Stimulated activated CD8-positive, alpha-beta memory T cell treated with anti-CD3 and anti-CD28 coated beads, Interleukin-12 subunit alpha, Interleukin-12 subunit beta, amount 100 ng/mL, for 24 hours (primary cell): Measurements from ENCODE around the gene GEMIN4.
"Not testable (repeated sequence)": the region's sequence is repeated elsewhere in the genome, so short reads cannot be mapped to it uniquely, and the experiment has no call there.

Source experiments
- DNase-seq: peaks from one replicate; pipeline ENCODE4 v3.0.0-alpha.2; 2020; ENCODE audit errors: extremely low read depth

Gene GEMIN4

DNA sequence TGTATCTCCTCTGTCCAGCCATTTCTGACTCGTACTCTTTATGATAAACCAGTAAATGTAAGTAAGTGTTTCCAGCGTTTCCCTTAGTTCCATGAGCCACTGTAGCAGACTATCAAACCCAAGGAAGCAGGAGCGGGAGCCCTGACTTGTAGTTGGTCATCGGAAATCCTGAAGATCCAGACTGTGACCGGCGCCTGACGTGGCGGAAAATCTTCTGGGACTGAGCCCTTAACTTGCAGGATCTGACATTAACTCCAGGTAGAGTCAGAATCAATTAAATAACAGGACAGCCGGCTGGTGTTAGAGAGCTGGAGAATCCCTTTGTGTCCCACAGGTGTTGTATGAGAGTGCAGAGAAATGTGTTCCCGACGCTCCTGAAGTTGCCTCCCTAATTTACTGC lies 26.0 kb upstream of the GEMIN4 start:
- no peak for DNase-seq

DNA sequence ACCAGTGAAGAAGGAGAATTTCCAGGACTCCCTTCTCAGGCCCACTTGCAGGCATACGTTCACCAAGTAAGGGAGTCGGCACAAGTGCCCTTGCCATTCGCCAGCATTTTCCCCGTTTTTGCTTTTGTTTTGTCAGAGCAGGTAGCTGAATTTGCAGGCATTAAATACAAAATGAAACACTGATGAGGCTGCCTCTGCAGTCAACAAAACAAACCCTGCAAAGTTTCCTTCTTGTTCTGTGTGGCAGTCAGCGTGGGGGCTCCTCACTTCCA lies 22.2 kb upstream of the GEMIN4 start:
- DNase-seq: no peak

DNA sequence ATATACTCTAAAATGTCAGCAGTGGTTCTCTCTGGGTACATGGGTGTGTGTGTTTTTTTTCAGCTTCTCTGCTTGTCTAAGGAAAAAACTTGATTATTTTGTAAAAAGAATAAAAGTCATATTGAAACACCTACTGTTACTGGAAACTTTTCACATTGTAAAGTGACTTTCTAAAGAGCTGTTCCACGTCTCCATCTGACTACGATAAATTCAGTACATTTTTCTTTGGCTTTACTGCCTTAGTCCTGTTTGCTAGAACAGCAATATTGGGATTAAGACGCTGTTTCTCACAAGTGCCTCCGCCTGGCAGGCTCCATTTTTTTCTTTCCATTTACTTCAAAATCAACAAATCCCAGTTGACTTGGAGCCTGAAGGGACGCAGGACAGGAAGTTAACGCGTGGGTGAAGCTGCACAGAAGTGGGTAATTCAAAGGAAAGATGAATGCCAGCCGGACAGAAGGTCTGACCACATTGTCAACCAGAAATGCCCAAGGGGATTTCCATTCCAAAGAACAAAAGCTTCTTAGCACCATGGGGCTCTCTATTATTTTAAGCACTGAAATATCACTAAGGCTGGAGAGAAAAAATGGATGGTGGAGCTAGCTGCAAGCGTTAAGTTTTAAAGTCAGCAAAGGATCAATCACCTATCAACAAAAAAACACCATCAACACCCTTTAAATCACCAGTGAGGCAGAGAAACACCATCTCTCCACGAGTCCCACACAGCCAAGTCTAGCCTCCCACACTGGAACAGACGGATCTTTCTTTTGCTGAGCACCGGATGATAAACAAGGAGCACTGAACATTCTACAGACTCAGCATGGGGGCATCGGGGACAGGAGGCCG lies 21.6 kb upstream of the GEMIN4 start:
- no peak for DNase-seq

DNA sequence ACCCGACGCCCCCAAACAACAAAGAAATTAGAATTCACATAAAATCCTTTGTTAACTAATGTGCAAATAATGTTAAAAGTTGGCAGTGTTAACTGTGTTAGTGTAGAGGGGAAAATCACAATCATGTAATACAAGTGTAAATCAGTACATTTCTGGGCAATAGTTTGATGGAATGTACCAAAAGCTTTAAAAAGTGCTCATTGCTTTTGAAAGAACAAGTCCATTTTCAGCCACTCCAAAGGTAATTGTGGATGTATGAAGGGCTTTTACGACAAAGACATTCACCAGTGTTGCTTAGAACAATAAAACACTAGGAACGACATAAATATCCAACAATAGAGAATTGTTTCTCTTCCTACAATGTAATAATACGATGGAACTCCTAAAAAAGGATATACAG lies 21.0 kb upstream of the GEMIN4 start:
- no peak for DNase-seq

DNA sequence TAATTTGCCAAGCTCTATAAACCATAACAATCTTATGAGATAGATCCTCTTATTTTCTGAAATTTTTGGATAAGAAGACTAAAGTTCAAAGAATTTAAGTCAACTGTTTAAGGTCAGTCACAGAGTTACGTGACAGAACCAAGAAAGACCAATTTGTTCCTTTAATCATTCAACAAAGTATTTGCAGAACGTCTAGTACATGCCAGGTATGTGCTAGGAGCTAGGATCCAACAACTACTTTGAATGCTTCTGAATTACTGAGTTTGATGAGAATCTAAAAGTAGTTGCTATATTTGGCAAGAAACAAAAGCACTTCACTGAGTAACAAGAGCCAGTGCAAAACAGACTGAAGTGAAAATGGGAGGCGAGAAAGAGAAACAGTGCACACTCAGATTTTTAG lies 15.0 kb upstream of the GEMIN4 start:
- DNase-seq: no peak

DNA sequence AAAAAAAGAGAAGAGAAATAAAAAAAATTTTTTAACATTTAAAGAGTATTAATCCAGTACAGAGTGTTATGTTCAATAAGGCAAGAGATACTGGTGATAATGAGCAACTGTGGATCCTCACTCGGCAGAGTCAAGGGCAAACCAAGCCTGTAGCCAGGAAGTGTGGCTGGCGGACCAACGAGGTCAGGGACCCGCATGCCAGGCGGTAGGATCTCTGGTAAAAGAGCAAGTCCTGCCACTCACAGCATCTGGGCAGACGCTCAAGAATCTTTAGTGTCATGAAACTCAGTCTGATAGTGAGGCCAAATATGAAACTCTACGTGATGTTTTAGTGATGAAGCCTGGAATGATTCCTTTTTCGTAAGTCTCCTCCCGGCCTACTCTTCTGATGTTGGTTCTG lies 8.3 kb upstream of the GEMIN4 start:
- DNase-seq: no peak

DNA sequence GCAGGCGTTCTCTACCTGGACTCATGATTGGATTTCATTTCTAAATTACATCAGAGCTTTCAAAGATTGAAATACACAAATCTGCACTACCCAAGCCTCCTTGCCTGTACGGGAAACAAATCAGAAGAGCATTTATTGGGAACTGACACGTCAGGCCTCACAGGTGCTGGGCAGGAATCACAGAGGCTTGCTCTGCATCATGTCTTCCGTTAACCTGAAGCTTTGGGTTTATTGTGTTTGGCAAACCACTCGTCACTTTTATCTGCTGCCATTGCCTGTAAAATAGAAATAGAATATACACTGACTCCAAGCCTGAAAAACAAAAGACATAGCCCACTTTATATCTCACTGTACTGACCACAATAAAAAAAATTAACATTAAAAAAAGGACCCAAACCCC lies 7.9 kb upstream of the GEMIN4 start:
- no peak for DNase-seq

DNA sequence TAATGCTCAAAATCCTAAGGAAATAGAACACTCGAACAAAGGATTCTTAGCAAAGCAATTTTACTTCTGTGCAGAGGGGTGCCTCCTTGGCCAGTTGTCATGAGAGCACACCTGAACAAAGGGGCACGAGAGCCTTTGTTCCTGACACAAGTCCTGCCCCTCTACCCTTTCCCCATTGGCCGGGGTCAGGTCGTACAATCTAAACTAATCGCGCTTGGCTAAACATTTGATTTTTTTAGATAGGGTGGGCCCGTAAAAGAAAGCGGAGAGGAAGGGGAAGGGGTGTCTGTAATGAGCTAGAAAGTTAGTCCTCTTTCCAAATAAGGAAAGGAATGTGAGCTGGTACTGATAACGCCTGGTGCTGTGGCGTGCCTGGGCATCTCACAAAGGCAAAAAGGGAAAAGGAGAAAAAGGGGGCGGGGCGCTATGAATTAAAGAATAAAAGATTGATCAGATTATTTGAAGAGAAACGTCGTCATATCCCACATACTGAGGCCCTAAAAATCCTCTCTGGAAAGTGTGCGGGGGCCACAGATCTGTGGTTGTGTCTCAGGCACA lies 4.0 kb upstream of the GEMIN4 start:
- not testable (repeated sequence) for DNase-seq

DNA sequence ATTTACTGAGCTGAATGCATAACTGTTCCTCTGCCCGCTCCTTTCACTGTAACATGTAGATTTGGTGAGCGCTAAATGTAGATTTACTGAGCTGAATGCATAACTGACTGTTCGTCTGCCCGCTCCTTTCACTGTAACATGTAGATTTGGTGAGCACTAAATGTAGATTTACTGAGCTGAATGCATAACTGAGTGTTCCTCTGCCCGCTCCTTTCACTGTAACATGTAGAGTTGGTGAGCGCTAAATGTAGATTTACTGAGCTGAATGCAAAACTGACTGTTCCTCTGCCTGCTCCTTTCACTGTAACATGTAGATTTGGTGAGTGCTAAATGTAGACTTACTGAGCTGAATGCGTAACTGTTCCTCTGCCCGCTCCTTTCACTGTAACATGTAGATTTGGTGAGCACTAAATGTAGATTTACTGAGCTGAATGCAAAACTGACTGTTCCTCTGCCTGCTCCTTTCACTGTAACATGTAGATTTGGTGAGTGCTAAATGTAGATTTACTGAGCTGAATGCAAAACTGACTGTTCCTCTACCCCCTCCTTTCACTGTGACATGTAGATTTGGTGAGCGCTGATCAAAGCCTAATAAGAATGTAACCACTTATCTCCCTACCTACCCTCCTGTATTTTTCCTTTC lies 3.4 kb upstream of the GEMIN4 start:
- not testable (repeated sequence) for DNase-seq

DNA sequence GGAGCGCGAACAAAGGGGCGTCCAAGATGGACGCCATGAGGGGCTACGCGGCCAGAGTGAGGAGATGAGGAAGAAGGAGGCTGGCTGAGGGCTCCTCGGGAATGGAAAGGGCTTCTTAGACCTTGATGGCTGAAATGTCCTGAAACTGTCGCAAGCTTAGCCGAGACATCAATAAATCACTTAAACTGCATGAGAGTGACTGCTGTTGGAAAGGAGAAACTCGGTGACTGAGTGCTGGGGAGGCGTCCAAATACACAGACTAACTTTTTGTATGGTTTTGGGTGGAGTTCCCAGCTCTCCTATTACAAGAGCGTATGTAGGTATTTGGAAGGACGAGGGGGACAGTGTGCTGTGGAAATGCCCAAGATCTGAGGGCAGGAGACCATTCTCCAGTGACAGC lies 1.4 kb upstream of the GEMIN4 start:
- DNase-seq: no peak

DNA sequence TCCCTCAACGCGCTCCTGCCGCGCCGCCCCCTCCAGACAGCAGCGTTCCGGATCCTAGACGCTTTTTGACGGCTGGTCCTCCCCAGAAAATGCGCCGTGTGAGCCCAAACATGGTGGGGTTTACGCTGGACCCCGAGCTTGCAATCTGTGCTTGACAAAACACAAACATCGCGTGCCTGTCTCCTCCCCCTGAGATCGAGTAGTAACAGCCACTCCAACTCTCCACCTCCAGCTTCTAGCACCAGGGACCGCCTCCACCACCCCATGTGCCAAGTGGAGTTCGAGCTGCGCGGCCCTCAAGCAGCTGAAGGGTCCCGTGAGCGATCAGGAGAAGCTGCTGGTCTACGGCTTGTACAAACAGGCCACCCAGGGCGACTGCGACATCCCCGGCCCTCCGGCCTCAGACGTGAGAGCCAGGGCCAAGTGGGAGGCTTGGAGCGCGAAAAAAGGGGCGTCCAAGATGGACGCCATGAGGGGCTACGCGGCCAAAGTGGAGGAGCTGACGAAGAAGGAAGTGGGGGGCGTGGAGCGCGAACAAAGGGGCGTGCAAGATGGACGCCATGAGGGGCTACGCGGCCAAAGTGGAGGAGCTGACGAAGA lies 656 bp upstream of the GEMIN4 start:
- no peak for DNase-seq

DNA sequence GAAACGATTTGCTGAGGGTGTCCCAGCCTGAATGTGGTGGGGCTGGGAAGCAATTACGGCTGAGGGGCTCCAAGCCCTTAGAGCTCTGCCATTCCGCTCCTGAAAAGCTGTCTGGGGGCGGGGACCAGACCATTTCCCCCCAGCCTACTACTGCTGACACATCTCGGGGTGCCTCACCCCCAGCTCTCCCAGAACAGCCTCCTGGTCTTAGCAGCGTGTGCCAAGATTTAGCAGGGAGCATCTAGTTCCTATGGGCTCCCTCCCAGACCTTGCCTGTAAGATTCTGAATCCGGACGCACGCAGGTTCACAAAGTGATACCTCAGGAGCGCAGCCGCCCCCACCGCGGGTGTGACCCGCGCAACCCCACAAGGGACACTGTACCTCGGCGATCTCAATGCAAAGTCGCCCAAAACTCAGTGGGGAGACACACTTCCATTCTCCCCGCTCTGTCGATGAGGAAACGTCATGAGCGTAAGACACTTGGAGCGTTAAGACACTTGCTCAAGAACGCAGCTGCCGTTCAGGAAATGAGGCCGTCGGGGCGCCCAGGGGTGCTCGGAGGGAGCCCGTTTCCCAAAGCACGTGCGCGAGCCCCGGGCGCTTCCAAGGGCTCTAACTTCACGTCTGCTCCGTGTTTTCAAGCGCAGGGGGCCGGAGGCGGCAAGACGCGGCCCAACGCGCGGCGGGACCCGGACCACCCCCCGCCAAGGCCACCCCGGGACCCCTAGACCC lies 629 bp downstream of the GEMIN4 start:
- DNase-seq: no peak

DNA sequence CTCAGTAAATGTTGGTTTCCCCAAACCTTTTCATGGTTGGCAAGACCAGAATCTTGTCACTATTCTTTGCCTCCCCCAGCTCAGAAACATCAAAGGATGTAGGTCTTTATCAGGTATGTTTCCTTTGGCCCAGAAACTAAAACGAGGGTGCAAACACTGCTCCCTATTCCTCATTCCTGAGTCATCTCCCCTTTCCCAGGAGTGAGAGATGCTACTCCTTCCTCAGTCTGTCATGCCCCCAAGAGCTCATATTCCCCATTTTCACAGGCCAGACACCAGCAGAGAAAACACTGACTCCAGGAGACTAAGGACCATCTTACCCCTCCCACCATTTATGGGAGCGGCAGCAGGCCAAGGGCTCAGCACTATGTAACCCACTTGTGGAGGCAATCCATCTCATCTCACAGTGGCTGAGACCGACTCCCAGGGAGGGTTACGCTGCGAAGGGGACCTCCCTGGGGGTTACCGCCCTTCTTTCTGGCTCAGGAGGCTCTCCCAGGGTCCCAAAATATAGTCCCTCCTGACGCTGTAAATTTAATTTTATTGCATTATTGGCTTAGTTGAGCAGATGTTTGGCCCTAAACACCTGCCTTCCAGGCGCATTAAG lies 1.5 kb downstream of the GEMIN4 start:
- DNase-seq: no peak

DNA sequence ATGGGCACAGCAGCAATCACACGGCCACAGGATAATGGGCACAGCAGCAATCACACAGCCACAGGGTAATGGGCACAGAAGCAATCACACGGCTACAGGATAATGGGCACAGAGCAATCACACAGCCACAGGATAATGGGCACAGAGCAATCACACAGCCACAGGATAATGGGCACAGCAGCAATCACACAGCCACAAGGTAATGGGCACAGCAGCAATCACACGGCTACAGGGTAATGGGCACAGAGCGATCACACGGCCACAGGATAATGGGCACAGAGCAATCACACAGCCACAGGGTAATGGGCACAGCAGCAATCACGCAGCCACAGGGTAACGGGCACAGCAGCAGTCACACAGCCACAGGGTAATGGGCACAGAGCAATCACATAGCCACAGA lies 2.7 kb downstream of the GEMIN4 start:
- DNase-seq: not testable (repeated sequence)

DNA sequence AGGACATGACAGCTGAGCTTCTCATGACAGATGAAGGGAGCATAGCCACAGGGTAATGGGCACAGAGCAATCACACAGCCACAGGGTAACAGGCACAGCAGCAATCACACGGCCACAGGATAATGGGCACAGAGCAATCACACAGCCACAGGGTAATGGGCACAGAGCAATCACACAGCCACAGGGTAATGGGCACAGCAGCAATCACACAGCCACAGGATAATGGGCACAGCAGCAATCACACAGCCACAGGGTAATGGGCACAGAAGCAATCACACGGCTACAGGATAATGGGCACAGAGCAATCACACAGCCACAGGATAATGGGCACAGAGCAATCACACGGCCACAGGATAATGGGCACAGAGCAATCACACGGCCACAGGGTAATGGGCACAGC lies 3.5 kb downstream of the GEMIN4 start:
- DNase-seq: not testable (repeated sequence)

DNA sequence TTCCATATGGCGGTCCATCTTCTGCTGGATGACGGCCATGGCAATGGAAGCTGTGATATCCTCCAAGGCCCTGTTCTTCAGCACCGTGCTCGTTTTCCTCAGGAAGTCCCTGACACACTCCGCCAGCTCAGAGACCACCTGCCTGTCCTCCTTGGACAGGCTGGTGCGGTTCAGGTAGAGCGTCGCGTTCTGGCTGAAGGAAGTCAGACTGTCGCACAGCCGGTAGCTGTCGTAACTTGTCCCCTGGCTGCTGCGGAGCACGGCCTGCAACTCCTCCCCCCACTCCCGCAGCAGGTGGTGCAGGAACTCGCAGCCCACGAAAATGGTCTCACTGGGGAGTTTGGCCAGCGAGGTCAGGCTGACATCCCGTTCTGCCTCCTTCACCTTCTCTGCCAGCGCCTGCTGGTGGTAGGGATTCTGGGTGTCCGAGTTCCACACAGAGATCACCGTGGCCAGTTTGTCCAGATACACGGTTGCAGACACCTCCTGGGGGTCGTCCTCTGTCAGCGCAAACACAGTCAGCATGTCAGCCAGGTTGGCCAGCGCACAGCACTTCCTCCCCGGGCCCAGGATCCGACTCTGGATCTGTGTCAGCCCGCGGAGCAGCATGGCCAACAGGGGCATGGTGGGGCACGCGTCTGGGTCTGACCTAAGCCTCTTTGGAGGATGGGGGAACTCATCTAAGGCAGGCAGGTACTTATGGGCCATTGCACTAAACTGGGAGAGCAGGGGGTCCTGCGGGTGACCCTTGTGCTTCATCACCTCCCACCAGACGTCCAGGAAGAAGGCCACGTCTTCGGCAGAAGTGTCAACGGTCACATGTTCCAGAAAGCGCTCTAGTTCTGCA lies 5.1 kb downstream of the GEMIN4 start:
- no peak for DNase-seq

DNA sequence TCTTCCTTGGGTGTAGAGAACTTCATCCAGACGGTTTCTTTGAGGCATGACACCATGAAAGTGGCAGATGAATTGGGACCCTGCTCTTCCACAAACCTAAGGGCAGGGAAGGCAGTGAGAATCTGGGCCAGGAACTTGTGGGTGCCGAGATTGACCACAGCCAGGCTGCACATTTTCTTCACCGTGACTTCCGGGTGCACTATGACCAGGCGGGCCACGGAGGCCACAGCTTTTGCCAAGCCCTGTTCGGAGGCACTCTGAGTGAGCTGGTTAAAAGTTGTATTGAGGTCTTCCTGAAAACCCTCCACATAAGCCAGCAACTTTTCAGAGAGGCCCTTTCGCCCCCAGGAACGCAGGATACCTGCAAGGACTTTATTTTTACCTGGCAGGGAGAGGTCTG lies 5.9 kb downstream of the GEMIN4 start:
- DNase-seq: no peak

DNA sequence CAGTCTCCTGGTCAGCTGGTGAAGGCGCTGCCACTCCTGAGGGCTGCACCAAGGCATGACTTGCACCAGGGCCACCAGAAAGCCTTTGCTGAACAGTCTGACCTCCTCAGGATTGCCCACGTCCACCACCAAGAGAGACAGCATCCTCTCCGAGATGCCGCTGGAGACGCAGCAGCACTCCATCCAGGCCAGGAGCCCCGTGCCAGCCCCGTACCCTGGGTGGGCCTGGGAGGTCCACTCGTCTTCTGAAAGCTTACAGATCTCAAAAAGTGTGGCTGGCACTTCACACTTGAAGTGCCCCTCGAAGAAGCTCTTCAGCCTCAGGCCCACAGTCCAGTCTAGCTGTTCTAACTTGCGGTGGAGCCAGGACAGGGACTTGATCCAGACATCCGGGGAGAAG lies 6.7 kb downstream of the GEMIN4 start:
- DNase-seq: no peak

DNA sequence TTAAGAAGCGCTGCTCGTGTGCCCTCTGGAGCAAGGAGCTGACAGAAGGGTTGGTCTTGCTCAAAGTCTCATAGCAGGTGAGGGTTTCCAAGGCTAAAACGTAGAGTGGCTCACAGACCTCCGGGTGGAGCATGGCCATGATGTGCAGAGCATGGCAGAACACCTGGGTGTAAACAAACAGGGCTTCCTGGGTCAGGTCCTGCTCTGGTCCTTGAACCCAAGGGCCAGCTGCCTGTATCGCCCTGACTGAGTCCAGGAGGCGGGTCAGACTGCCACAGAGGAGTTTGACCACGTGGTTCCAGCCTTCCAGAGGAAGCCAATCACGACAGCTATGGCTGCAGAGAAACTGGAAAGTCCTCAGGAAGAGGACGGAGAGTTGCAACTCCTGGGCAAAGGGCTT lies 7.1 kb downstream of the GEMIN4 start:
- no peak for DNase-seq

DNA sequence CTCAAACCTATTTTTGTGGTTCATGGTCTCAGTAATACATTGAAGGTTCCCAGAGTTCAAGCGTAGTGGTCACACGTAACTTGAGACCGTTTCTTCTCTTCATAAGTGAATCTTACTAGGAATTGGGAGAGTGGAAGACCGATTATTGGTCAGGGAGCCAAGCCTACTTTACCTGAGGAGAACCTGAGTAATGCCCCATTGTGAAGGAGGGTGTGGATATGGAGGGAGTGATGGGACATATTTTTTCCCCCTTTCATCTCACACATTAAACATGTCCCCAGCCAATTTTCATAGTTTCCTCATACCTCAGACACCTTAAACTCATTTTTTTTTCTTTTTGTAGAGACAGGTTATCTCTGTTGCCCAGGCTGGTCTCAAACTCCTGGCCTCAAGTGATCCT lies 8.9 kb downstream of the GEMIN4 start:
- no peak for DNase-seq

DNA sequence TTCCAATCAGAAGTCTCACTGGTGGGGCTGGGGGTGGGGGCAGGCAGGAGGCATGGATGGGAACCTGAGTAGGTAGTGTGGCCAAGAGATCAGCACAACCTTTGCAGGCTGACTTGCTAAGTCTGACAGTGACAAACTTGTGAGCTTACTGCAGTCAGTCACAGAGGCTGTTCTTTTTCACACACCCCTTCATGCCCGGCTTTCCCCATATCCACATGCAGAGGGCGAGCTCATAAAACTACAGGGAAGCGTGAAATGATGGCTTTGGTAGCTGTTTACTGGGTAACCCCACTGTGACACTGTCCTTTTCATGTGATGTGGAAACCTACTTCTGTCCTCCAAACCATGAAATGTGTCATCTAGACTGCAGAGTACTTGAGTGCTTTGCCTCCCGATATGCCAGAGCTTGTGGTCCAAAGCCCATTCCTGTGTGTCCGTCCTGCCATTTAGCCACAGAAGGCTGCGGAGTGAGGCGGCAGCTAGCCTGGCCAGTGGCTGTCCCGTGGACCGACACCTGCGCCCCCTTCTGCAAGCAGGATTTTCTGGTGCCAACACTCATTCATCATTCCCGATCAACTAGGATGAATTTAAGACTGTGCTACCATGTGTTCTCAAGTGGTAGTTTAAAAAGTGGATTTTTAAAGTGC lies 9.8 kb downstream of the GEMIN4 start:
- no peak for DNase-seq
